ENCODE results near the gene PRDM13.
"Not testable (repeated sequence)": the region's sequence is repeated elsewhere in the genome, so short reads cannot be mapped to it uniquely, and the experiment has no call there.

The PRDM13 gene

DNA sequence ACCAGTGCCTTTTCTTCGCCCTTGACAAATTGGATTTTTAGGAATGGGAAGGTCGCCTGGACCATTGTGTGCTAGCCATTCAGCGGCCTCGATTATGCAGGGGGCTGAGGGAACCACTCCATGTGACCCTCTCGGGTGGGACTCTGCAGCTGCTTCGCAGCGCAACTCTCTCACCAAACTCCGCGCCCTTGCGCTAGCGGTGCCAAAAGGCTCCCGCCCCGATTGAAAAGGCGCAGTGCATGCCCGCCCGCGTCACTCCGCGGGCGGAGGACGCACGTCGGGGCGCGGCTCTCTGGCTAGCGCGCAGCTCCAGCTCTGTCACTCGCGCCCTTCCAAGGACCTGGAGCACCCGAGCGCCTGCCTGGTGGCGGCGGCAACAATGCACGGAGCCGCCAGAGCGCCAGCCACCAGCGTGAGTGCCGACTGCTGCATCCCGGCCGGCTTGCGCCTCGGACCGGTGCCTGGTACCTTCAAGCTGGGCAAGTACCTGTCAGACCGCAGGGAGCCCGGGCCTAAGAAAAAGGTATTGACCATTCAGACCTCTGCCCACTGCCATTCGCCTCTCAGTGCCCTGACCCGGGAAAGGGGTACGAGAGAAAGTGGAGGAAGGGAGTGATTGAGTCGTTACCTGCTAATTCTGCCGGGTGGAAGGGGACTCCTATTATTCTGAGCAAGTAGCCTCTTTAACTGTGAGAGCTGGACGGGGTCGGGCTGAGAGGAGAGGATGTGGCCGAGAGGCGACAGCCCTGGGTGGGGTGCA, at the start of gene PRDM13:
Gene PRDM13, plus strand, starts transcription at position 178 of the 760 bp plus-strand sequence. Its CDS starts 202 bp downstream, at position 380.
- FAIRE-seq: no peak

DNA sequence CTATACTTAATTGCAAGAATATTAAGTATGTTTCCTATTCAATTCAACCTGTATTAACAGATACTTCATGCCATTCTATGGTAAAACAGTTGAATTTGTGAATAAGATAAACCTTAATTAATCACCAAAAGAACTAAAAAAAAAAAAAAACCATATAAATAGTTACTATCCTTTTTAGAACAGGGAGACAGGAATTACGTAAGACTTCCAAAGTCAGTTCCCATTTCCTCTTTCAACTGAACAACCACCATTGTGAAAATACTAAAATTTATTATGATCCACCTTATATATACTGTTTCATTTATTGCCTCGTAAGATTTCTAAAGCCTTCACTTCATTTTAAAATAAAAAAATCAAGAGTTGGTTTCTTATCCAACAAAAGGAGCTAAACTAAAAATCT, 47.6 kb upstream of the PRDM13 start:
- FAIRE-seq: no peak

DNA sequence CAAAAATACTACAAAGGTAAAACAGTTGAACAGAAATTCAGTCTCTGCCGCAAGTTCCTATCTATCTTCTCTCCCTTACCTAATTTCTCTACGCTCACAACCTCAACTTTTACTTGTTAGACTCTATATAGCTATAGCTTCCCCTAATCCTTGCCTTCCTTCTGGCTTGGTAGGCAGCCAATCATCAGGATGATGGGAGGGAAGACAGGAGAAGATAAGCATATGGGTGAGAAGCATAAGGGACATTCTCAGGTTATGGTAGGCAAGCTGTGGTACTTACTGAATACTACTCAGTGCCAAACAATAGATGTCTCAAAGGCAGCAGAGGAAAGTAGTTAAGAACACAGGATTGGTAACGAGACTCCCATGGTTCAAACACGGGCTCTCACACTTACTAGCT, 46.0 kb upstream of the PRDM13 start:
- FAIRE-seq: no peak

DNA sequence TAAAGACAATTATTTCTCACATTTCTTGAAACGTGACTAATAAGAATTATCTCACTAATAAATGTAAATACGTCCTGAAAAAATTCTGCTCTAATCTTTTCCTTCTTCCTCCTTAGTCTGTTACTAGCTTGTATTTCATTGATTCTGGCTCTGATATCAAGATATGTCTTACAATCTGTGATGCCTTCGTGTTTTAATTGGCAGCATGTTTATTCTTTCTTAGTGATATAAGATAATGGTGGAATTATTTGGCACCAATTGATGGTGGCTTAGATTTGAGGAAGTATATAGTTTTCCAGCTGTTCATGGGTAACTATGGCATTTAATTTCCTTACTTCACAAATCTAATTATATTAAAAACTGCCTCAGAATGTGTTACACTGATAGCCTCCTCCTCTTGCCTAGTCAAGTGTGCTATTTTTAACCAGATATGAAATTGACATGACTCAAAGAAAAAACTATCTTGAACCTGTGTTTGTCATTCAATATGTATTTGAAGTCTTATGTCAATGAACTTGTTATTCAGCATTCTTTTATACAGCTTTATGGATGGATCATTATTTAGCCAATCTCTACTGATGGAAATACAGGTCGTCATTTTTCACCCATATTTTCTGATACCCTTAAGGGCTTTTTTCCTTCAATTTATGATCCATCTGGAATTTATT, 43.4 kb upstream of the PRDM13 start:
- no peak for FAIRE-seq

DNA sequence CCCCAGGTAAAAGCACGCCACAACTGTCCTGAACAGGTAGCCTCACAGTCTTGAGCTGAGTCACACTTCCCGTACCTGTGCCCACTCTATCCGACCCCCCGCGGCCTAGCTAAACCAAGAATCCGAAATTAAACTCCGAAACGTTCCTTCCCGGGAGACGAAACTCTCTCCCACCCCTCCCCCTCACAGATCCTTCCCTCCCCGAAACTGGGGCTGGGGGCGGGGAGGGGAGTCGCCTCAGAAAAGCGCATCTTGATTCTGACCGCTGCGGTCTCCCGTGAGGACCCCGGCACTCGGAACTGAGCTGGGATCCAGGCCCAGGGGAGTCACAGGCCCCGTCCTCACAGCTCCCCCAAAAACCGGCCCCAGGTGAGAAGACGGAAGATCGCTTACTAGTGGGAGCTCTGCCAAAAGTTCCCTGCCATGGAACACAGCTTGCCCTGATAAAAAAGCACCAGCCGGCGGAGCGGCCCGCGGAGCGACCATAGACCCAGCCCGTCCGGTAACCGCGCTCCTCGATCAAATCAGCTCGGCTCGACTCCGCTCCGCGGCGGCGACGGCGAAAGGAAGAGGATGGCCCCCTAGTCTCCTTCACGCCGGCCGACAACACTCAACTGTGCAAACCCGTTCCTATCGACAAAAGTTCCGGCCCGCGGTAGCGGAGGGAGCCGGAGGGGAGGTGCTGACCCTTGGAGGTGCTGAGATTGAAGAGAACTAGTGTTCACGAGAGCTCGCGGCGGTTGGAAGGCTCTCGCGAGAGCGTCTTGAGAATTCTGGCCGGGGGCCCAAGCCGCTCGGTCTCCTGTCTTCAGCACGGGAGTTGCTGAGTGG, 38.3 kb upstream of the PRDM13 start, which contains the start of gene CCNC:
Gene CCNC, minus strand, starts transcription at position 558 of the 831 bp plus-strand sequence. Its CDS starts 133 bp downstream, at position 425.
- no peak for FAIRE-seq

DNA sequence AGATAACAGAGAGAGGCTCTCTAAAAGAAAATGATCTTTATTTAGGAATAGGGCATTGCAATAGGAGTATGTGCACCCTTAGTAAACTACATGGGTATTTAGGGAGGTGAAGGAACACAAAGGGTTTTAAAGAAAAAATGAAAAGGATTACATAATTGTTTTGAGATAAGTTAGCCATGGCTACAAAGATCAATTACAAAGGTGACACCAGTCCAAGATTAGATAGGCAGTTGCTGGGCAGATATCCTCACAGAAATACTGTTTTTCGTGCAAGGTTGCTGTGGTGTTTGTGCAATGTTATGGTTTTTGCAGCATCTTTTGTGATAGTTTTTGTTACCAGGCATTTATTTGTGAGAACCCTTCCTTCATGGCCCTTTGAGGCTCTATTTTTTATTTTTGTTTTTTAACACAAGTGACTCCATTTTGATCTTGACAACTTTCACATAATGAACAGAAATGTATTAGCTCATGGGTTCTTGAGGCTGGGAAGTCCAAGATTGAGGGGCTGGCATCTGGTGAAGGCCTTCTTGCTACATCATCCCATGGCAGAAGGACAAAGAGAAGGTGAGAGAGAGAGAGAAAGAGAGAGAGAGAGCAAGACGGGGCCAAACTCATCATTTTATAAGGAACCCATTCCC, 32.5 kb upstream of the PRDM13 start:
- no peak for FAIRE-seq

DNA sequence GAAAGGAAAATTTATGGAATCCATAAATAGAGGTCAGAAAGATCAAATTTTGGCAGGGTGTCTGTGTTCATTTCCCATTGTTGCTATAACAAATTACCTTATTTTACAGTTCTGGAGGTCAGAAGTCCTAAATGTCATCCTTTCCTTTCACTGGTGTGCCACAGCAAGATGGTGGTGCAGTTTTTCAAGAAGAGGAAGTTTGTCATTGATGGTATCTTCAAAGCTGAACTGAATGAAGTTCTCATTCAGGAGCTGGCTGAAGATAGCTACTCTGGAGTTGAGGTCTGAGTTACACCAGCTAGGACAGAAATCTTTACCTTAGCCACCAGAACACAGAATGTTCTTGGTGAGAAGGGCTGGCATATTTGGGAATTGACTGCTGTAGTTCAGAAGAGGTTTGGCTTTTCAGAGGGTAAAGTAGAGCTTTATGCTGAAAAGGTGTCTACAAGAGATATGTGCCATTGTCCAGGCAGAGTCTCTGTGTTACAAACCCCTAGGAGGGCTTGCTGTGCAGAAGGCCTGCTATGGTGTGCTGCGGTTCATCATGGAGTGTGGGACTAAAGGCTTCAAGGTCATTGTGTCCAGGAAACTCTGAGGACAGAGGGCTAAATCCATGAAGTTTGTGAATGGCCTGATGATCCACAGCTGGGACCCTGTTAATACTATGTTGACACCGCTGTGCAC, 30.9 kb upstream of the PRDM13 start:
- no peak for FAIRE-seq

DNA sequence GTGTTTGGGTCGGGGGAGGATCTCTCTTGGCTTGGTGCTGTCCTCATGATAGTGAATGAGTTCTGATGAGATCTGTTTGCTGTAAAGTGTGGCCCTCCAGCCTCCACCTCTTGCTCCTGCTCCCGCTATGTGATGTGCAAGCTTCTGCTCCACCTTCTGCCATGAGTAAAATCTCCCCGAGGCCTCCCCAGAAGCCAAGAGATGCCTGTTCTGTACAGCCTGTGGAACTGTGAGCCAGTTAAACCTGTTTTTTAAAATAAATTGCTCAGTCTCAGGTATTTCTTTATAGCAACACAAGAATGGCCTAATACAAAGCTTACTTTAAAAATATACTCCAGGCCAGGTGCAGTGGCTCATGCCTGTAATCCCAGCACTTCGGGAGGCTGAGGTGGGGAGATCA, 26.9 kb upstream of the PRDM13 start:
- FAIRE-seq: no peak

DNA sequence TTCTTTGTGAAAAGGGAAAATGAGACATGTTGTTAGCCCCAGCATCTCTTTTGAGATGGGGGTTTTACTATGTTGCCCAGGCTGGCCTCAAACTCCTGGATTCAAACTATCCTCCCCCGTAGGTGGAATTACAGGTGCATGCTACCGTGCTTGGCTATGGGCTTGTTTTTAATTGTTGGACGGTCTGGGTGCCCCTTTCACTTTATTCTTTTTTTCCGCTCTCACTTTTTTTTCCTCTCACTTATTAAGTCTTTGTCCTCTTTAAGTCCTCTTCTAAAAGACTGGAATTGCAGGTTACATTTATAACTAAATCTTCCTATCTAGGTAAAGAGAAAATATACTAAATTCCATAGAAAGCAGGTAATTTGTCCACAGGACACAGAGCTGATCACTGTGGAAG, 18.8 kb upstream of the PRDM13 start:
- FAIRE-seq: no peak

DNA sequence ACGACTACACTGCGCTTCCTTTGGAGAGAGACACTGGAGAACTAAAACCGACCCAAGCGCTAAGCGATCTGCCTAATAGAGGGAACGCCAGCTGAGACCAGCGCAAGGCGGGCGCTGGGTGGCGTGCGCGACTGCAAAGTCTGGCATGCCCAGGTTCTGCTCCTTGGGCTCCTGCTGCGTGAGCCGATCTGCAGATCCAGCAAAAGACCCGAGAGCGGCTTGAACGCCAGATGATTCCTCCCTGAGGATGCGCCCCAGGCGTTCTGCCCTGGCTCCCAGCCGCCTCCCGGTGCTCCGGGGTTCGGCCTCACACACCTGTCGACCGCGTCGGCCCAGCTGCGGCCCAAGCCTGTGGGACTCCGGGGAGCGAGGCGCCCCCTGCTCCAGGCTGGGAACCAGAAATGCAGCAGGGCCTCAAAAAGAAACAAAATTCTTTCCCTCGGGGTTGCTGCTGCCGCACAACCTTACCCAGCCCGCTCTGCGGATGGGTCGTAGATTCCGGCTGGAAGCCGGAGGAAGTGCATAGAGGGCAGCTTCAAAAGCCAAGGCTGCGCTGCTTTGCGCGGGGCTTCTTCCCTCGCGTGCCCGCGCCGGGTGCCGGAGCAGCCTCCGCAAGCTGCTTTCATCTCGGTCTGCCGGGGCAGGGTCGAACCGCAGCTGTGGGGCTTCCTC, 17.9 kb upstream of the PRDM13 start:
- FAIRE-seq: no peak

DNA sequence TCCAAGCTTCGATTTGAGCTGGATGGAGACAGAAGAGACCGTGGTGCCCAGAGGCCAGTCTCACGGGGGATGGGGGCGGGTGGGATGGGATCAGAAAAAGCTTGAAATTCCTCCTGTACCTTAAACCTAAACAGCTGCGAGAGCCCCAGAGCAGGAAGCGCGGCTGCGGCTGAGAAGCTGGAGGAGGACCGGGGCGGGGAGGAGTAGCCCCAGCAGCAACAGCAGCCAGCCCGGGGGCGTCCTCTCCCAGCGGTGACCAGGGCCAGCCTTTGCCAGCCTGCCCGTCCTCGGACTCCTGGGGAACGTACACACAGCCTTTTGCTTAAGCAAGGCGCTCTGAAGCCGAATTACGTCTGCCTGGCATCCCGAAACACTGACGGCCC, 17.4 kb upstream of the PRDM13 start:
- no peak for FAIRE-seq

DNA sequence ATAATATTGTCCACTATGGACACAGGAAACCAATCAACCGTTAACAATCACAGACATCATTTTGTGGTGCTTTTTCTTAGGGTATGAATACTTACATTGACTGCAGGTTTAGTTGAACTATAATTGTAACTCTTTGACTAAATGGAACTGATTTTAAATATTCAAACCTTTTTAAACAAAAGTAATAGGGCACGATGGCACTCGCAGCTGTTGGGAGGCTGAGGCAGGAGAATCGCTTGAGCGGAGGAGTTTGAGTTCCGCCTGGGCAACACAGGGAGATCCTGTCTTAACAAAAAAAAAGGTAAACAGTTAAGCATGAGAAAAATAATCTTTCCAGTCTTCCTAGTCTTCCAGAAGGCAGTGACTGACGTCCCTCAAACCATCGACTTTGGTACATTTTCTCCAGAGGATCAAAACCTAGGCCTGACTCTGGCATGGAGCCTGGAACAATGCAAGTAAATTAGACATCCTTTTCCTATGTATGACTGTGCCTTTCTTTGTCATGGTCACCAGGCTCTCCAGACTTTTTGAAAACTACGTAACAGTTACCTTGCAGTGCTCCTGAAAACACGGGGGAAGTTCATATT, 16.6 kb upstream of the PRDM13 start:
- FAIRE-seq: no peak

DNA sequence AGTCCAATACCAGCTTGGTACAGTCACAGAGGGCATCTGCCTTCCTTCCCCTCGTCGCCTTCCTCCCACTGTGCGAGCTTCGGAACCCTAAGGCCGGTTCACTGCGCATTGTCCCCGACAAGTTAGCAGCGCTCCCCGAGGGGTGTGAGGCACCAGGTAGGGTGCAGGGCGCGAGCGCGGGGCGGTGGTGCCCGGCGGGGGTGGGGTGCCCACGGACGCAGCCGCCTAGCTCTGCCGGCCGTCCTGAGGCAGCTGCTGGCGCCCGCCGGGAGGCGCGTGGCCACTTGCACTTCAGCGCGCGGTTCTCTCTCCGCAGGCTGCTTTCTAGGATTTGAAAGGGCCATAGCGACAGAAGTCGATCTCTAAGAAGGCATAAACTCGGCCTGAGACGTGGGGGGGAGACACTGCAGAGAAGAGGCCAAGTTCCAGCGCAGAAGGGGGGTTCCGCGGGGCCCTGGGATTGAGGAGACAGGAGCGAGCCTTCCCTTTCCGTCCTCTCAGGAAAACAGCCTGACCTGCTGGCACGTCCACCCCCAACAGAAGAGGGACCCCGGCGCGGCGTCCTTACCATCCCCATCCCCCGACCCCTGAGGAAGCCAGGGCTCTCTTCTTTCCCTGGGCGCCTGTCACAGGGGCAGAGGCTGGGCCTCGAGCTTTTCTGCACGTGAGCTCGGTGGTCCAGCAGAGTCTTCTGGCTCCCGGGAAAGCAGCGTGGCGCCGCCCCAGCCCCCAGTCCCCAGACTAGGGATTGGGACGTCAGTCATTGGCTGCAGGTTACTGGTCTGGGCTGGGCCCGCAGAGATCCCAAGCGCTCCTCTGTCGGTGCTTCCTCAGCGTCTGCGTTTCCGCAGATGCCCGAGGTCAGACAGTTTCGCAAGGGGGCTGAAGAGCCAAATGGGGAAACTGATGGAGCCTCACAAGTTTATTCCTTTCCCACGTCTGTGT, 15.6 kb upstream of the PRDM13 start:
- FAIRE-seq: no peak

DNA sequence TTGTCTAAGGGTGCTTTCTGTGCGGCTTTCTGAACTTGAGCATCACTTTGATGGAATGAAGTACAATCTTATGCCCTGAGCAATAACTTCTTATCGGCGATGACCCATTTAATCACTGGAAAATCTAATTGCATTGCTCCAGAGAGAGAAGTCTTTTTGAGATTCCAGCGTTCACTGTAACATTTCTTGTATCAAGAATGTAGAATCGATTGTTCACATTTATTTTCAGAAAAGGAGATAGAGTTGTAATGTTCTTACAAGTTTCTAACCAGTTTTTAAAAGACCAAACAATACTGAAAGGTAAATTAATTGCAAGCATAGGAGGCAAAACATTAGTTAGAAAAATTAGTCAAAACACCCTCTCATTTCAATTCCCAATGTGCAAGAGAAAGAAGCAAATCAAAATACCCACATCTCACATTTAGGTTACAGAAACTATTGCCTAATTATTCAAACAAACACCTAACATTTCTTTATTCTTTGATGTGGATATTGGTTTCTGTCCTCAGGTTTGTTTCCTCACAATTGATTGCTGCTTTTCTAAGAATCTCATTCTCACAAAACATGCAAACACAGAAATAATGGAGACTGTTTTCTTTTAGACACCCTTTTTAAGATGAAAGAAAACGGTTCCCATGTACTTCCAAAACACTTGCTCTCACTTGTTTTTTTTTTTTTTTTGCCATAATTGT, 14.8 kb upstream of the PRDM13 start:
- FAIRE-seq: no peak

DNA sequence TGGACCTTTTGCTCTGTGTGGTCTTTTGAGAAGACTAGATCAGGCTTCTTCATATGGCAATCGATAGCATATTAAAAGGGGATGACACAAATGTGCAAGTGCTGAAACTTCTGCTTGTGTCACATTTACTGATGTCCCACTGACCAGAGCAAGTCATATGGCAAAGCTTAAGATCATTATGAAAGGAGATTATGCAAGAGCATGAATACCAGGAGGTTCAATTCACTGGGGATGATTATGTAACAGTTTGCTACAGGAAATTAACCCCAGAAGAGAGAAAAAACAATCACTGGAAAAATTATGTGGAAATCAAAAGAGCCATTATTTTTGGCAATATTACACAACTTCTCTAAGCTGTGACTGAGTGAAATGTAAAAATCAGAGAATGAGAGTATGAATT, 13.7 kb upstream of the PRDM13 start:
- no peak for FAIRE-seq

DNA sequence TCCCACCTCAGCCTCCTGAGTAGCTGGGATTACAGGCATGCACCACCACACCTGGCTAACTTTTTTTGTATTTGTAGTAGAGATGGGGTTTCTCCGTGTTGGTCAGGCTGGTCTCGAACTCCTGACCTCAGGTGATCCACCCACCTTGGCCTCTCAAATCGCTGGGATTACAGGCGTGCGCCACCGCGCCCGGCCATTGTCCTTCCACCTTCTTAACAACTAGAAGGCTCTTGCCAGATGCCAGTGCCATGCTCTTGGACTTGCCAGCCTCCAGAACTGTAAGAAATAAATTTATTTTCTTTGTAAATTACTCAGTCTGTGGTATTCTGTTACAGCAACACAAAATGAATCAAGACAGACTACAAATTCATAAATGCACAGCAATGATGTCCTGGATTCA, 11.9 kb upstream of the PRDM13 start:
- not testable (repeated sequence) for FAIRE-seq

DNA sequence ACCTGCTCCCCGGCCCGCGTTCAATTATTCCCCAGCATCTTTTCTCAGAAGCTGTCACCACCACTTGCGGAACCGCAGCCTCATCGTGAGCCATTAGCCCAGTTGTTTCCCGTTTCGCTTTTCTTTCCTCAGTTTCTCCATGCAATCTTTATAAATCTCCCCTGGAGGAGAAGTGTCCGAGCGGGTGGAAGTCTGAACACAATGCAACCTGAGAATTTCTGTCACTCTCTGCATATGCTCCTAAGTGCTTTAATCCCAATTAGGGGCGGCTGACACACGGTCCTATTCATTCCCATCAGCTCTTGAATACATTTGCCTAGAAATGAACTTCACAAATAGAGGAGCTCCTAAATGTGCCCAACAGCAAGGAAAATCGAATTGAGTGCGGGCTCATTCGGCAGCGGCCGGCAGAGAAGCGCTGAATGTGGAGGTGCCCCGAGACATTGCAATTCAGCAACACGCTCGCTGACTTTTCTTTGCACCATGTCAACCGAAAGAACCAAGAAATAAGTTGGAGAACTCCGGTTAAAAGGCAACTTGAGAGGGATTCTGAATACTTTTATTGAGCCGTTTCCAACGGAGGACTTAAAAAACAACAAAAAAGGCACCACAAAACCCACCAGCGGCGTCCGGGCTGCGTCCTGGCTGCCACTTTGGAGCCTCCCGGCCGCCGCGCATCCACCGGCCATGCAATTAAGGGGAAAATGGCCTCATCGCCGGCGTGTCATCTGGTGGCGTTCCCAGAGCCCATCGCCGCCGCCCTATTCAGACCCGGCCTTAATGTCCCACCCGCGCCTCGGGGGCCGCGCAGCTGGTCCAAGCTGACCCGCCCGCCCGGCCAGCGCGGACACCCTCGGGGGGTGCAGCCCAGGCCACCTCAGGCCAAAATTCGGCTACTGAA, 3.9 kb upstream of the PRDM13 start:
- FAIRE-seq: no peak

DNA sequence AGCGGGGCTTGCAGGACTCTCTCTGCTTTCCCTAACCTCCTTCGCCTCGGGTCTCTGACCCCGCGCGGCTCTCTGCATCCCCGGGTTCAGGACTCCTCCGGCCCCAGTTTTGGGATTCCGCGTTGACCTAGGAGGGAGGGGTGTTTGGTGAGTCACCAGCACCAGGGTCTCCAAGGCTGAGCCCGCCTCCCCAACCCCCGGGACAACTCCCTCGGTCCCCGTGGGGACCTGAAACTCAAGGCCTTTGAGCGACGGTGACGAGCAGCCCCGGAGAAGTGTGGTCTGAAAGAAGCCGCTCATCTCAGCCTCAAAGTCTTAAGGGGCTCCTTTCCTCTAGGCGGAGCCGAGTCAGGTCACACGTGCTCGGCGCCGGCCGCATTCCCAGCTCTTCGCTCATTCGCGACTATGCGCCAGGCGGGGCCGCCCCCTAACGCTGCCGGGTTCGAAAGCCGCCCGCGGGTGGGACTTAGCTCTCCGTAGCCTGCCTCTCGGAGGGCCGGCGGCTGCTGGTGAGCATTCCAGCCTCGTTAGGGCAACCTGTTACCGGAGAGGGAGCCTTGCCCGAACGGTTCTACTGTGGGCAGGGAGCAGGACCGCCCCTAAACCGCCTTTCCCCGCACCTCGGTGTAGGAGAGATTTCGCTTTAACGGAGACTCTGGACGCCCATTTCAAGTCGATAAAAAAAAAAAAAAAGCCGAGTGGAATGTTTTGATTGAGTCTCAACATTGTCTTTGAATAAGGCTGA, 3.0 kb upstream of the PRDM13 start:
- no peak for FAIRE-seq

Data from colon (tissue), 2 donors.